SKM-1 treated with dmso at 0.1 percent for 144 hours (cell line): ENCODE measurements around the gene SLC2A14.
"Not testable (repeated sequence)": the region's sequence is repeated elsewhere in the genome, so short reads cannot be mapped to it uniquely, and the experiment has no call there.

Experiments used
- DNase-seq: peaks from one replicate; lab custom pipeline; 2025; ENCODE audit not compliant: unreplicated experiment; lab: John Stamatoyannopoulos, UW

SLC2A14 gene

GRCh38 chr12:7835116-7835515 is 37.6 kb downstream of the SLC2A14 start:
- DNase-seq: no peak

GRCh38 chr12:7834701-7835100 is 38.0 kb downstream of the SLC2A14 start:
- no peak for DNase-seq

GRCh38 chr12:7833831-7834230 is 38.9 kb downstream of the SLC2A14 start:
- DNase-seq: no peak

- DNase-seq: not testable (repeated sequence)
These were observed 39.5 kb downstream of the SLC2A14 start for GRCh38 chr12:7833201-7833600.

- peak; percentile 49 for DNase-seq
These were observed 40.5 kb downstream of the SLC2A14 start for GRCh38 chr12:7832059-7832696.

GRCh38 chr12:7829737-7830136 is 43.0 kb downstream of the SLC2A14 start:
- not testable (repeated sequence) for DNase-seq

GRCh38 chr12:7825754-7826153 is 47.0 kb downstream of the SLC2A14 start:
- not testable (repeated sequence) for DNase-seq

GRCh38 chr12:7806863-7807487 is 65.7 kb downstream of the SLC2A14 start:
- peak; percentile 30 for DNase-seq

- not testable (repeated sequence) for DNase-seq
These were observed 66.4 kb downstream of the SLC2A14 start for GRCh38 chr12:7806319-7806718.

- DNase-seq: no peak
These were observed 71.3 kb downstream of the SLC2A14 start for GRCh38 chr12:7801460-7801859.

- not testable (repeated sequence) for DNase-seq
These were observed 73.9 kb downstream of the SLC2A14 start for GRCh38 chr12:7798750-7799308.

- DNase-seq: no peak
These were observed 74.9 kb downstream of the SLC2A14 start for GRCh38 chr12:7797698-7798398.

GRCh38 chr12:7797269-7797668 is 75.4 kb downstream of the SLC2A14 start:
- DNase-seq: not testable (repeated sequence)

- no peak for DNase-seq
These were observed 79.5 kb downstream of the SLC2A14 start for GRCh38 chr12:7793211-7793610.

- not testable (repeated sequence) for DNase-seq
These were observed 83.7 kb downstream of the SLC2A14 start, which contains the start of gene NANOG for GRCh38 chr12:7788884-7789528. Gene NANOG (plus strand): TSS chr12:7789402. CDS start chr12:7789615, 213 bp downstream.

GRCh38 chr12:7788294-7788660 is 84.4 kb downstream of the SLC2A14 start:
- no peak for DNase-seq

GRCh38 chr12:7787574-7788293 is 85.0 kb downstream of the SLC2A14 start:
- DNase-seq: no peak

GRCh38 chr12:7784701-7785100 is 88.0 kb downstream of the SLC2A14 start:
- no peak for DNase-seq

GRCh38 chr12:7783433-7783832 is 89.3 kb downstream of the SLC2A14 start:
- not testable (repeated sequence) for DNase-seq

- DNase-seq: no peak
These were observed 90.7 kb downstream of the SLC2A14 start for GRCh38 chr12:7782055-7782454.

GRCh38 chr12:7781274-7781673 is 91.4 kb downstream of the SLC2A14 start:
- no peak for DNase-seq
